ENCODE results near the gene PHYHD1. TPM values are rescaled to one million over a fixed set of nuclear protein-coding genes. Genes with fewer than 3 reads are reported as not detected.

The PHYHD1 gene
- total and polyA plus RNA-seq, 2 of the 13 experiments (the other 11 are each of a cell fraction or from before 2014, with no cell fraction given) = 10.6 to 25.3 TPM

DNA sequence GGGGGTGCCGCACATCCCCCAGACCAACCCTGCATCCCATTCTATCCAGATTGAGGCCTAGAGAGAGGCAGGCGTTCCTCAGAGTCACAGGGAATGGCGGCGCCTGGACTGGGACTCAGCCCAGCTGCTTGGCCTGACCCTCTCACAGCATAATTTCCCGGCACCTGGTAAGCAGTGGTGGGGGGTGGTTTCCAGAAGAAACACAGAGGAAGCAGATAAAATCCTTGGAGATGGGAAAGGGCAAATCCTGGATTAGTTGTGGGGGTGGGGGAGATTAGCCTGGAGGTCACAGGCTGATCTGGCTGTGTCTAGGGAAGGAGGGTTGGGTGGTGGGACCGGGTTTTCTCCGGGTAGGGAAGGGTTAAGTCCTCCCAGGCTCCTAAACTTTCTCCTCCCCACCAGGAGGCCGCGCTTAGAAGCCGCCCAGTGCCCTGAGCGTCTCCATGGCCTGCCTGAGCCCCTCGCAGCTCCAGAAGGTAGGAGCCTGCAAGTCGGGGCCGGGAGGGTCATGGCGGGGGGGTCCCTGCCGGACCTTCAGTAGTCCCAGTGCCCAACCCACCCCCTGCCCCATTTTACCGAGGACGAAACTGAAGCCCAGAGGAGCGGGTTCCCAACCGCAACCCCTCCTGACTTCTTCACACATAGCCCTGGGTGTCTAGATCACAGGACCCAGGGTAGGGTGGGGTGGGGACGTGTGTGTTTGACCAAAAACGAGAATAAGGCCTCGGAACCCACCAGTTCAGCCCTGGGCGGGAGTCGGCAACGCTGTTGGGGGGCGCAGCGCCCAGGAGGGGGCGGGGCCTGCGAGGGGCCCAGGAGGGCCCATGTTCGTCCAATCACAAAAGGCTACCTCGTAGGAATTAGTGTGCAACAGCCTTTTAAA, 1.3 kb downstream of the PHYHD1 start (continued):
- TF ChIP-seq GATAD1 (CRISPR knock-in tag; IDR thresholded peaks at IDR 0.05) (0 out of 2 replicates have a peak, but pooled peaks have one; percentile 33), TP53 (CRISPR knock-in tag; conservative IDR thresholded peaks at IDR 0.05) (peak; percentile 1; the same call in 1 of the 2 replicates), ZNF160 (CRISPR knock-in tag; IDR thresholded peaks at IDR 0.05) (peak; percentile 39; the same call in 1 of the 2 replicates), ZNF367 (CRISPR knock-in tag; IDR thresholded peaks at IDR 0.05; ENCODE audit: borderline replicate concordance) (no peak), ERF (CRISPR knock-in tag; IDR thresholded peaks at IDR 0.05) (0 out of 2 replicates have a peak, but pooled peaks have one; percentile 46), ZSCAN9 (CRISPR knock-in tag; IDR thresholded peaks at IDR 0.05; ENCODE audit: borderline replicate concordance) (0 out of 2 replicates have a peak, but pooled peaks have one; percentile 10), SMYD3 (CRISPR knock-in tag; IDR thresholded peaks at IDR 0.05) (no peak), CREM (IDR thresholded peaks at IDR 0.05) (no peak; the same call in 1 of the 2 replicates), CREM (CRISPR knock-in tag; IDR thresholded peaks at IDR 0.05) (no peak), ZBTB38 (CRISPR knock-in tag; IDR thresholded peaks at IDR 0.05) (no peak)
- TF ChIP-seq, protein P1, sequence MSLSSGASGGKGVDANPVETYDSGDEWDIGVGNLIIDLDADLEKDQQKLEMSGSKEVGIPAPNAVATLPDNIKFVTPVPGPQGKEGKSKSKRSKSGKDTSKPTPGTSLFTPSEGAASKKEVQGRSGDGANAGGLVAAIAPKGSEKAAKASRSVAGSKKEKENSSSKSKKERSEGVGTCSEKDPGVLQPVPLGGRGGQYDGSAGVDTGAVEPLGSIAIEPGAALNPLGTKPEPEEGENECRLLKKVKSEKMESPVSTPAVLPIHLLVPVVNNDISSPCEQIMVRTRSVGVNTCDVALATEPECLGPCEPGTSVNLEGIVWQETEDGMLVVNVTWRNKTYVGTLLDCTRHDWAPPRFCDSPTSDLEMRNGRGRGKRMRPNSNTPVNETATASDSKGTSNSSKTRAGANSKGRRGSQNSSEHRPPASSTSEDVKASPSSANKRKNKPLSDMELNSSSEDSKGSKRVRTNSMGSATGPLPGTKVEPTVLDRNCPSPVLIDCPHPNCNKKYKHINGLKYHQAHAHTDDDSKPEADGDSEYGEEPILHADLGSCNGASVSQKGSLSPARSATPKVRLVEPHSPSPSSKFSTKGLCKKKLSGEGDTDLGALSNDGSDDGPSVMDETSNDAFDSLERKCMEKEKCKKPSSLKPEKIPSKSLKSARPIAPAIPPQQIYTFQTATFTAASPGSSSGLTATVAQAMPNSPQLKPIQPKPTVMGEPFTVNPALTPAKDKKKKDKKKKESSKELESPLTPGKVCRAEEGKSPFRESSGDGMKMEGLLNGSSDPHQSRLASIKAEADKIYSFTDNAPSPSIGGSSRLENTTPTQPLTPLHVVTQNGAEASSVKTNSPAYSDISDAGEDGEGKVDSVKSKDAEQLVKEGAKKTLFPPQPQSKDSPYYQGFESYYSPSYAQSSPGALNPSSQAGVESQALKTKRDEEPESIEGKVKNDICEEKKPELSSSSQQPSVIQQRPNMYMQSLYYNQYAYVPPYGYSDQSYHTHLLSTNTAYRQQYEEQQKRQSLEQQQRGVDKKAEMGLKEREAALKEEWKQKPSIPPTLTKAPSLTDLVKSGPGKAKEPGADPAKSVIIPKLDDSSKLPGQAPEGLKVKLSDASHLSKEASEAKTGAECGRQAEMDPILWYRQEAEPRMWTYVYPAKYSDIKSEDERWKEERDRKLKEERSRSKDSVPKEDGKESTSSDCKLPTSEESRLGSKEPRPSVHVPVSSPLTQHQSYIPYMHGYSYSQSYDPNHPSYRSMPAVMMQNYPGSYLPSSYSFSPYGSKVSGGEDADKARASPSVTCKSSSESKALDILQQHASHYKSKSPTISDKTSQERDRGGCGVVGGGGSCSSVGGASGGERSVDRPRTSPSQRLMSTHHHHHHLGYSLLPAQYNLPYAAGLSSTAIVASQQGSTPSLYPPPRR (CRISPR knock-in tag; IDR thresholded peaks at IDR 0.05; ENCODE audit: borderline replicate concordance) = no peak
- TF ChIP-seq, protein P2, sequence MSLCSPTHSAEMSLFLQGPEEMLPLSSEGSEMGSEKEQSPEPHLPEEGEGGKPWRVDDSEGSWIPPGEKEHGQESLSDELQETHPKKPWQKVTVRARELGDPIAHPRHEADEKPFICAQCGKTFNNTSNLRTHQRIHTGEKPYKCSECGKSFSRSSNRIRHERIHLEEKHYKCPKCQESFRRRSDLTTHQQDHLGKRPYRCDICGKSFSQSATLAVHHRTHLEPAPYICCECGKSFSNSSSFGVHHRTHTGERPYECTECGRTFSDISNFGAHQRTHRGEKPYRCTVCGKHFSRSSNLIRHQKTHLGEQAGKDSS (CRISPR knock-in tag; IDR thresholded peaks at IDR 0.05; ENCODE audit: borderline replicate concordance, low read depth) = no peak
- TF ChIP-seq, protein P3, sequence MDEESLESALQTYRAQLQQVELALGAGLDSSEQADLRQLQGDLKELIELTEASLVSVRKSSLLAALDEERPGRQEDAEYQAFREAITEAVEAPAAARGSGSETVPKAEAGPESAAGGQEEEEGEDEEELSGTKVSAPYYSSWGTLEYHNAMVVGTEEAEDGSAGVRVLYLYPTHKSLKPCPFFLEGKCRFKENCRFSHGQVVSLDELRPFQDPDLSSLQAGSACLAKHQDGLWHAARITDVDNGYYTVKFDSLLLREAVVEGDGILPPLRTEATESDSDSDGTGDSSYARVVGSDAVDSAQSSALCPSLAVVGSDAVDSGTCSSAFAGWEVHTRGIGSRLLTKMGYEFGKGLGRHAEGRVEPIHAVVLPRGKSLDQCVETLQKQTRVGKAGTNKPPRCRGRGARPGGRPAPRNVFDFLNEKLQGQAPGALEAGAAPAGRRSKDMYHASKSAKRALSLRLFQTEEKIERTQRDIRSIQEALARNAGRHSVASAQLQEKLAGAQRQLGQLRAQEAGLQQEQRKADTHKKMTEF (CRISPR knock-in tag; IDR thresholded peaks at IDR 0.05) = peak; percentile 49; the same call in 1 of the 2 replicates
- TF ChIP-seq, protein P4, sequence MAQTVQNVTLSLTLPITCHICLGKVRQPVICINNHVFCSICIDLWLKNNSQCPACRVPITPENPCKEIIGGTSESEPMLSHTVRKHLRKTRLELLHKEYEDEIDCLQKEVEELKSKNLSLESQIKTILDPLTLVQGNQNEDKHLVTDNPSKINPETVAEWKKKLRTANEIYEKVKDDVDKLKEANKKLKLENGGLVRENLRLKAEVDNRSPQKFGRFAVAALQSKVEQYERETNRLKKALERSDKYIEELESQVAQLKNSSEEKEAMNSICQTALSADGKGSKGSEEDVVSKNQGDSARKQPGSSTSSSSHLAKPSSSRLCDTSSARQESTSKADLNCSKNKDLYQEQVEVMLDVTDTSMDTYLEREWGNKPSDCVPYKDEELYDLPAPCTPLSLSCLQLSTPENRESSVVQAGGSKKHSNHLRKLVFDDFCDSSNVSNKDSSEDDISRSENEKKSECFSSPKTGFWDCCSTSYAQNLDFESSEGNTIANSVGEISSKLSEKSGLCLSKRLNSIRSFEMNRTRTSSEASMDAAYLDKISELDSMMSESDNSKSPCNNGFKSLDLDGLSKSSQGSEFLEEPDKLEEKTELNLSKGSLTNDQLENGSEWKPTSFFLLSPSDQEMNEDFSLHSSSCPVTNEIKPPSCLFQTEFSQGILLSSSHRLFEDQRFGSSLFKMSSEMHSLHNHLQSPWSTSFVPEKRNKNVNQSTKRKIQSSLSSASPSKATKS (CRISPR knock-in tag; IDR thresholded peaks at IDR 0.05) = no peak
